Right atrium auricular region (tissue), 2 donors: ENCODE data around the gene PRSS57. TPM values are rescaled to one million over a fixed set of nuclear protein-coding genes. Genes with fewer than 3 reads are reported as not detected.

ENCODE experiments used
- DNase-seq: peaks from one replicate; pipeline ENCODE4 v3.0.0-alpha.2; 2019; ENCODE audit warnings: low spot score
- H3K27ac ChIP-seq, 2 donors: fragments of 200-600 bp; sonication (generic); 1 replicate in 1 of 2; 2 replicates in 1 of 2; pipeline ENCODE4 v1.5.1; 2016 to 2019
- H3K27me3 ChIP-seq, 2 donors: fragments of 200-600 bp; sonication (generic); one replicate each; pipeline versions ENCODE4 v1.5.1 to v1.6.0; 2017 to 2019
- H3K36me3 ChIP-seq: fragments of 200-600 bp; sonication (generic); one replicate; pipeline ENCODE4 v1.5.1; 2016
- H3K4me1 ChIP-seq, 2 donors: fragments of 200-600 bp; sonication (generic); one replicate each; pipeline versions ENCODE4 v1.5.1 to v1.6.0; 2017 to 2019
- H3K4me3 ChIP-seq, 2 donors: fragments of 200-600 bp; sonication (generic); 1 replicate in 1 of 2; 2 replicates in 1 of 2; pipeline ENCODE4 v1.5.1; 2017 to 2019; ENCODE audit warnings: mild to moderate bottlenecking in 1 of 2, moderate library complexity in 1 of 2
- H3K9me3 ChIP-seq, 2 donors: fragments of 200-600 bp; sonication (generic); one replicate each; pipeline ENCODE4 v1.5.1; 2019
- total RNA-seq, 2 donors: library from RNA; depleted of rRNA; stranded (reverse); fragments of >200 nt; gene quantifications; one replicate each; pipeline ENCODE4 v1.1.0, GENCODE V29; 2016
- TF ChIP-seq, protein P1 (sequence below), 2 donors: fragments of 200-600 bp; sonication (generic); IDR thresholded peaks; one replicate each; pipeline ENCODE4 v1.5.1; 2019; ENCODE audit warnings: antibody characterized with exemption in 2 of 2

The PRSS57 gene
- total RNA-seq, 2 donors from 2014 or later, result not detected

GRCh38 chr19:720345-721160 lies 25.3 kb upstream of the PRSS57 start:
- peak overlapping the region in 1 of 2 donors; percentile 4 for H3K4me3 ChIP-seq
- H3K27ac ChIP-seq, result peak overlapping the region; percentile 63 to 69
- no peaks in the 10 kb centered on the region for H3K9me3 ChIP-seq
- peaks cover 3 to 9% of the 10 kb centered on the region in 2 donors for H3K27me3 ChIP-seq
- no peak for DNase-seq
- no peaks in the 10 kb centered on the region for H3K36me3 ChIP-seq
- peaks cover 0 to 44% of the 10 kb centered on the region in 2 donors for H3K4me1 ChIP-seq
- TF ChIP-seq, protein P1, sequence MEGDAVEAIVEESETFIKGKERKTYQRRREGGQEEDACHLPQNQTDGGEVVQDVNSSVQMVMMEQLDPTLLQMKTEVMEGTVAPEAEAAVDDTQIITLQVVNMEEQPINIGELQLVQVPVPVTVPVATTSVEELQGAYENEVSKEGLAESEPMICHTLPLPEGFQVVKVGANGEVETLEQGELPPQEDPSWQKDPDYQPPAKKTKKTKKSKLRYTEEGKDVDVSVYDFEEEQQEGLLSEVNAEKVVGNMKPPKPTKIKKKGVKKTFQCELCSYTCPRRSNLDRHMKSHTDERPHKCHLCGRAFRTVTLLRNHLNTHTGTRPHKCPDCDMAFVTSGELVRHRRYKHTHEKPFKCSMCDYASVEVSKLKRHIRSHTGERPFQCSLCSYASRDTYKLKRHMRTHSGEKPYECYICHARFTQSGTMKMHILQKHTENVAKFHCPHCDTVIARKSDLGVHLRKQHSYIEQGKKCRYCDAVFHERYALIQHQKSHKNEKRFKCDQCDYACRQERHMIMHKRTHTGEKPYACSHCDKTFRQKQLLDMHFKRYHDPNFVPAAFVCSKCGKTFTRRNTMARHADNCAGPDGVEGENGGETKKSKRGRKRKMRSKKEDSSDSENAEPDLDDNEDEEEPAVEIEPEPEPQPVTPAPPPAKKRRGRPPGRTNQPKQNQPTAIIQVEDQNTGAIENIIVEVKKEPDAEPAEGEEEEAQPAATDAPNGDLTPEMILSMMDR (IDR thresholded peaks at IDR 0.05), result no peak

GRCh38 chr19:719636-720344 lies 24.5 kb upstream of the PRSS57 start:
- TF ChIP-seq, protein P1 (IDR thresholded peaks at IDR 0.05), result no peak
- Histone ChIP-seq H3K9me3 (peaks cover 0 to 7% of the 10 kb centered on the region in 2 donors), H3K27me3 (peaks cover 3 to 9% of the 10 kb centered on the region in 2 donors), H3K36me3 (no peaks in the 10 kb centered on the region), H3K4me3 (peak overlapping the region in 1 of 2 donors; percentile 17), H3K4me1 (peaks cover 0 to 44% of the 10 kb centered on the region in 2 donors), H3K27ac (peak overlapping the region; percentile 63 to 69)
- DNase-seq, result no peak

DNA sequence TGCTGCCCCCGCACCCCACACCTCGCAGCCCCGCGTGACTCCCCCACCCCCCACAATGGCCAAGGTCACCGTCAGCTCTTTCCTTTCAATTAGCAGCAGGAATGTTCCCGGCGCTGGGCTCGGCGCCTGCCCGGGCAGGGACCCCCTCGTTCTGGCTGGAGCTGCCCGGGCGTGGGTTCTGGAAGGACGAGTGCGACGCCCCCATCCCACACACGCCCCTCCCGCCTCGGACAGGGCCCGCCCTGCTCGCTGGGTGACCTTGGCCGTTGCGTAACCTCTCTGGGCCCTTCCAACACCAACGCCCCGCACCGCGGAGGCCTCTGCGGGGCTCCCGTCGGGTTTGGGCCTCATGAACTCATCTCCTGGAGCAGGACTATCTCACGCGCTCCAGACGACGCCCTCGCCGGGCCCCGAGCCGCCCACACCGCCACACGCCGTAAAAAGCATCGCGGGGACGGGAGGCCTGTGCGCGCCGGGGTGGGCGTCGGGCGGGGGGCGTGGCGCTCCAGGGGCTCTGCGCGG lies 23.8 kb upstream of the PRSS57 start:
- Histone ChIP-seq H3K36me3 (no peaks in the 10 kb centered on the region), H3K4me3 (peak overlapping the region in 1 of 2 donors; percentile 17), H3K27ac (peak overlapping the region; percentile 63 to 69), H3K4me1 (peaks cover 0 to 44% of the 10 kb centered on the region in 2 donors), H3K27me3 (peaks cover 3 to 9% of the 10 kb centered on the region in 2 donors), H3K9me3 (peaks cover 0 to 8% of the 10 kb centered on the region in 2 donors)
- peak; percentile 87 for DNase-seq
- TF ChIP-seq, protein P1 (IDR thresholded peaks at IDR 0.05), result no peak

GRCh38 chr19:718251-718951 lies 23.1 kb upstream of the PRSS57 start:
- H3K4me1 ChIP-seq, result peaks cover 0 to 44% of the 10 kb centered on the region in 2 donors
- TF ChIP-seq, protein P1 (IDR thresholded peaks at IDR 0.05), result no peak
- peak; percentile 71 for DNase-seq
- H3K4me3 ChIP-seq, result no peak overlapping the region
- H3K27me3 ChIP-seq, result peaks cover 3 to 9% of the 10 kb centered on the region in 2 donors
- no peaks in the 10 kb centered on the region for H3K36me3 ChIP-seq
- H3K9me3 ChIP-seq, result peaks cover 0 to 8% of the 10 kb centered on the region in 2 donors
- peak overlapping the region; percentile 63 to 69 for H3K27ac ChIP-seq

DNA sequence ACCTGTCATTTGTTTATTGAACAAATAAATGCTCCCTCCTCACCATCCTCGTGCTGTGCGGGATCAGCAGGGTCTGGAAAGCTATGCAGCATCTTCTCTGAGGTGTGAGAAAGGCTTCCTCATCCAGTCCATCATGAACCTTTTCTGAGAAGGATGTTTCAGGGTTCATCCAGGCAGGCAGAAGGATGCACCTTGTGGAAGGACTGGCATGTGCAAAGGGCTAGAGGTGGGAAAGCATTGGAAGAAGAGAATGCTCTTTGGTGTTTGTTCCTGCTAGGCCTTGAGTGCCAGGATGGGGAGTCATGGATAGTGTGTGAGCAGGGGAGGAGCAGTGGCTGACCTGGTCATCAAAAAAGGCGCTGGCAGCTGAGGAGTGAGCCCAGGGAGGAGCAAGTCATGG lies 20.1 kb upstream of the PRSS57 start:
- Histone ChIP-seq H3K4me3 (no peak overlapping the region), H3K36me3 (no peaks in the 10 kb centered on the region), H3K27ac (no peak overlapping the region), H3K27me3 (peaks cover 3 to 9% of the 10 kb centered on the region in 2 donors), H3K4me1 (peaks cover 0 to 32% of the 10 kb centered on the region in 2 donors), H3K9me3 (peaks cover 0 to 8% of the 10 kb centered on the region in 2 donors)
- TF ChIP-seq, protein P1 (IDR thresholded peaks at IDR 0.05), result no peak
- no peak for DNase-seq
